DMS53 treated with DMSO at 0.1 percent for 48 hours (cell line): ENCODE data around the gene TRIOBP.
A peak's percentile ranks its signal among the peaks of the same experiment; 100 is the strongest.
"Not testable (repeated sequence)": the region's sequence is repeated elsewhere in the genome, so short reads cannot be mapped to it uniquely, and the experiment has no call there.

ENCODE experiments used
- DNase-seq: peaks from one replicate; lab custom pipeline; 2025; ENCODE audit not compliant: unreplicated experiment; lab: John Stamatoyannopoulos, UW

The TRIOBP gene

DNA sequence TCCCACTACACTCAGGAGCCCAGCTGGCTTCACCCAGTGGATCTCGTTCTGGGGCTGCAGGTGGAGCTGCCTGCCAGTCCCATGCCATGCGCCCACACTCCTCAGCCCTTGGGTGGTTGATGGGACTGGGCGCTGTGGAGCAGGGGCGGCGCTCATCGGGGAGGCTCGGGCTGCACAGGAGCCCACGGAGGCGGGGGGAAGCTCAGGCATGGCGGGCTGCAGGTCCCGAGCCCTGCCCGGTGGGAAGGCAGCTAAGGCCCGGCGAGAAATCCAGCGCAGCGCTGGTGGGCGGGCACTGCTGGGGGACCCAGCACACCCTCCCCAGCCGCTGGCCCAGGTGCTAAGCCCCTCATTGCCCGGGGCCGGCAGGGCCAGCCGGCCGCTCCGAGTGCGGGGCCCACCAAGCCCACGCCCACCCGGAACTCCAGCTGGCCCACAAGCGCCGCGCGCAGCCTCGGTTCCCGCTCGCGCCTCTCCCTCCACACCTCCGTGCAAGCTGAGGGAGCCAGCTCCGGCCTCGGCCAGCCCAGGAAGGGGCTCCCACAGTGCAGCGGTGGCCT is 21.0 kb downstream of the TRIOBP start:
- not testable (repeated sequence) for DNase-seq

DNA sequence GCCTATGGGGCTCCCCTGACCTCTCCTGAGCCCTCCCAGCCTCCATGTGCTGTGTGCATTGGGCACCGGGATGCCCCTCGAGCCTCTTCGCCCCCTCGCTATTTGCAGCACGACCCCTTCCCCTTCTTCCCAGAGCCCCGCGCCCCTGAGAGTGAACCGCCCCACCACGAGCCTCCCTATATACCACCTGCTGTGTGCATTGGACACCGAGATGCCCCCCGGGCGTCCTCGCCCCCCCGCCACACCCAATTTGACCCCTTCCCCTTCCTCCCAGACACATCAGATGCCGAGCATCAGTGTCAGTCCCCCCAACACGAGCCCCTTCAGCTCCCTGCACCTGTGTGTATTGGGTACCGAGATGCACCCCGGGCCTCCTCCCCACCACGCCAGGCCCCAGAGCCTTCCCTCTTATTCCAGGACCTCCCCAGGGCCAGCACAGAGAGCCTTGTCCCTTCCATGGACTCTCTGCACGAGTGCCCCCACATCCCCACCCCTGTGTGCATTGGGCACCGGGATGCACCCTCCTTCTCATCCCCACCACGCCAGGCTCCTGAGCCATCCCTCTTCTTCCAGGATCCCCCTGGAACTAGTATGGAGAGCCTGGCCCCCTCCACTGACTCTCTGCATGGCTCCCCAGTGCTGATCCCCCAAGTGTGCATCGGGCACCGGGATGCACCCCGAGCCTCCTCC is 28.8 kb downstream of the TRIOBP start:
- DNase-seq: no peak

- DNase-seq: no peak
These were observed 29.5 kb downstream of the TRIOBP start for GRCh38 chr22:37726241-37726887.

DNA sequence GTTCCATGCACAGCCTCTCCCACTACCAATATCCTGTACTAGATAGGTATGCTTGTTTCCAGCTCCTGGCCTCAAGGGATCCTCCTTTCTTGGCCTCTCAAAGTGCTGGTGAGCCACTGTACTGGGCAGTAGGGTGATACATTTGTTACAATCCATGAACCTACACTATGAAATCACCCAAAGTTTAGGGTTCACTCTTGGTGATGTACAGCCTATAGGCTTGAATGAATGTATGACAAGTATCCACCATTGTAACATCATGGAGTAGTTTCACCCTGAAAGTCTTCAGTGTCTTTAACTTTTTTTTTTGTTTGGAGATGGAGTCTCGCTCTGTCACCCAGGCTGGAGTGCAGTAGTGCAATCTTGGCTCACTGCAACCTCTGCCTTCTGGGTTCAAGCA is 31.8 kb downstream of the TRIOBP start:
- DNase-seq: no peak

- DNase-seq: peak; percentile 69
These were observed 35.1 kb downstream of the TRIOBP start for GRCh38 chr22:37731804-37732471.

- DNase-seq: no peak
These were observed 36.1 kb downstream of the TRIOBP start for GRCh38 chr22:37732699-37733607.

DNA sequence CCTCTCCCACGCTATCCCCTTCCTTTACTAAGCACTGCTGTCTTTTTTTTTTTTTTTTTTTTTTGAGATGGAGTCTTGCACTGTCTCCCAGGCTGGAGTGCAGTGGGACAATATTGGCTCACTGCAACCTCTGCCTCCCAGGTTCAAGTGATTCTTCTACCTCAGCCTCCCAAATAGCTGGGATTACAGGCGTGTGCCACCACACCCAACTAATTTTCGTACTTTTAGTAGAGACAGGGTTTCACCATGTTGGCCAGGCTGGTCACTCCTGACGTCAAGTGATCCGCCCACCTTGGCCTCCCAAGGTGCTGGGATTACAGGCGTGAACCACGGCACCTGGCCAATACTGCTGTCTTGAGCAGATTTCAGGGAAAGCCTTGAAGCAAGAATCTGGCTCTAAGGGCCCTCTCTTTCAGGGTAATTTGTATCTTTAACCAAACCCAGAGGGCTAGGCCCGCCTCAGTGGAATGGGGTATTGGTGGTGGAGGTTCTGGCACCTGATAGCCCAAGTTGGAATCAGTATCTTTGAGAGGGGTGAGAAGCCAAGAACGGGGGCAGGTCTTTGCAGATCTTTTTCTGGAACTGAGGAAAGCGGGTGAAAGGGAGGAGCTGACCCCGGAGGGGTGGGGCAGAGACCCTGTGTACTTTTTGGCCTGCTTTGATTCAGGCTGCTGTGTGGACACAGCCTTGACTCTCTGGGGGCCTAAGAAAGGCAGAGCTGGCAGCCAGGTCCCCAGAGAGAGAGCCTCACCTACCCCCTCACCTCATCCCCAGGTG is 37.0 kb downstream of the TRIOBP start:
- DNase-seq: no peak

DNA sequence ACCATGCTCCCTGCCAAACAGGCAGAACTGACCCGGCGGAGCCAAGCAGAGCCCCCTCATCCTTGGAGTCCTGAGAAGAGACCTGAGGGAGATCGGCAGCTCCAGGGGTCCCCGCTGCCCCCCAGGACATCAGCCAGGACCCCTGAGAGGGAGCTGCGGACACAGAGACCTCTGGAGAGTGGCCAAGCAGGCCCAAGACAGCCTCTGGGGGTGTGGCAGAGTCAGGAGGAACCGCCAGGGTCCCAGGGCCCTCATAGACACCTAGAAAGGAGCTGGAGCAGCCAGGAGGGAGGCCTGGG is 37.5 kb downstream of the TRIOBP start:
- no peak for DNase-seq

DNA sequence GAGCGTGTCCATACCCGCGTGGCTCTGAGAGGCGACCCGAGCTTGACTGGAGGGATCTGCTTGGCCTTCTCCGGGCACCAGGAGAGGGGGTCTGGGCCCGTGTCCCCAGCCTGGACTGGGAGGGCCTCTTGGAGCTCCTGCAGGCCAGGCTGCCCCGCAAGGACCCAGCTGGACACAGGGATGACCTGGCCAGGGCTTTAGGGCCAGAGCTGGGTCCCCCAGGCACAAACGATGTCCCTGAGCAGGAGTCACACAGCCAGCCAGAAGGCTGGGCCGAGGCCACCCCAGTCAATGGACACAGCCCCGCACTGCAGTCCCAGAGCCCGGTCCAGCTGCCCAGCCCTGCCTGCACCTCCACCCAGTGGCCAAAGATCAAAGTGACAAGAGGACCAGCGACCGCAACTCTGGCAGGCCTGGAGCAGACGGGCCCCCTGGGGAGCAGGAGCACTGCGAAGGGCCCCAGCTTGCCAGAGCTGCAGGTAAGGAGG is 38.2 kb downstream of the TRIOBP start:
- no peak for DNase-seq

DNA sequence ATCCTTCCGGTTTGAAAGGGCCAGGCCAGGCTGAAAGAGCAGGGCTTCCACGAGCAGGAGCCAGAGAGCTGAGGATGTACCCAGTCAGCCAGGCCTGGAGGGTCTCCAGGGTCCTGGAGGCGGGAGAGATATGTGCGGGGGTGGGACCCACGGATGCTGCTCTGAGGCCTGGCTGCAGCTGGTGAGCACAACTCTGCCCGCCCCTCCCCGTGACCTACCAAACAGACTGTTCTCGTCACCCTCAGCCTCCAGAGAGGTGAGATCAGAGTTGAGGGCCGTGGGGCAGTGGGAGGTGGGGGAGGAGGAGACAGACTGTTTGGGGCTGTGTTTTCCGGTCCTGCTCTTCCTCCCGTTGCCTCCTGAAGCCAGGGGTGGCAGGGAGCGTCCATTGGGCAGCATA is 42.2 kb downstream of the TRIOBP start:
- no peak for DNase-seq

DNA sequence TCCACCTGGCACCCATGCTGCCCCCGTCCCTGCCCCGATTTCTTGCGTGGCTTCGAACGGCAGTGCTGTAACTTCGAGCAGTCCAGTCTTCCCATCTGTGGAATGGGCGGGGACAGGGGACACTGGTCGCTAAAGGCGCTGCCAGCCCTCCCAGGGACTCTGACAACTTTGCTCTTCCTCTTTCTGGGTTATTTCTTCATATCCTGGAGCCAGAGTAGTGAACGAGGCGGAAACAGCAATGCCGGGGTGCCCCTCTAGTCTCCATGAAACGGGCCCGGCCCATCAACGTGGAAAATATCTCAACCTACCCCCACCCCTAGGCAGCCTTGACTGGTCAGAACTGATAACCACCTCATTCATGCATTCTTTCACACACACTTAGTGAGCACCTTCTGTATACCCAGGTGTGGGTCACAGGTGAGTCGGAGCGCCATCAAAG is 42.8 kb downstream of the TRIOBP start:
- no peak for DNase-seq

DNA sequence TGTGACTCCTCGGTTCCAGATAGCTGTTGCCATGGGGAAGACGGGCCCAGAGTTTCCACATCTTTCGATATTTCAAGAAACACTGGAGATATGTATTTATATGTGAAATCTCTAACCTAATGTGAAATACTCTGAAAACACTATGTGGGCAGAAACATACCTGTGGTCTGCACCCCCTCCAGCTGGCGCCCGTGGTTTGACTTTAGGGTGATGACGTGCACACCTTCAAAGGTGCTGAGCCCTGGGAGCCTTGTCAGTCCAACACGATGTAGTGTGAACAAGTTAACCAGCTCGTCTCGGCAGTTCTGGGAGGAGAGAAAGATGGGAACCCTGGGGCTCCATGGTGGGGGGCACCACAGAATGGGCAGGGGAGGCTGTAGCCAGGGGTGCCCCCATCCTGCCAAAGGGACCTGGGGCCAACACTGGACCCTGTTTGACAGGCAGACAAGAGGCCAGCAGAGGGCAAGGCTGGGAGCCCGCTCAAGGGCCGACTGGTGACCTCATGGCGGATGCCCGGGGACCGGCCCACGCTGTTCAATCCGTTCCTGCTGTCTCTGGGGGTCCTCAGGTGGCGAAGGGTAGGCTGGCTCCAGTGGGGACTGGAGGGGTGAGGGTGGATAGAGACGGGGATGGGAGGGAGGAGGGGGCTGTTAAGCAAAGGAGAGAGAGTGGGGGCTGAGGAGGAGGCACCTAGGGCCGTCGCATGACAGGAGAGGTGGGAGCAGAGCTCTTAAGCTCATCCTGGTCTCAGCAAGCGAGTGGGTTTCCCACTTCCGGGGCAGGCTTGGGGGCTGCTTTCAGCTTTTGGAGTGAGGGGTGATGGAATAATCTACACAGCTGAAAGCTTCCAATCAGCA is 43.8 kb downstream of the TRIOBP start:
- DNase-seq: no peak

- DNase-seq: peak; percentile 22
These were observed 44.5 kb downstream of the TRIOBP start for GRCh38 chr22:37741312-37741795.

- no peak for DNase-seq
These were observed 45.7 kb downstream of the TRIOBP start for GRCh38 chr22:37742376-37743171.

DNA sequence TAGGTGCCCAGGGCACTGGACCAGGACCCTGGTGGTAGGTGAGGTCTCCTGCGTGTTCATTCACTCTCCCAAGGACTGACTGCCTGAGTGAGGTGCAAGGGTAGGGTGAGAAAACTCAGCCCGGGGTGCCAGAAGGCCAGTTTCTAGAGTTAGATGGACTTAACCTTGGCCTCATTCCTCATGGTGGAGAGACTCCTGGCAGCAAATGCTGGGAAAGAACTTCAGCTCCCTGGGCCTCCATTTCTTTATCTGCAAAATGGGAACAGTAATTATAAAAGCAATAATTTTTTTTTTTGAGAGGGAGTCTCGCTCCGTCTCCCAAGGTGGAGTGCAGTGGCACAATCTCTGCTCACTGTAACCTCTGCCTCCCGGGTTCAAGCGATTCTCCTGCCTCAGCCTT is 47.7 kb downstream of the TRIOBP start:
- no peak for DNase-seq

GRCh38 chr22:37745548-37746365 is 48.9 kb downstream of the TRIOBP start:
- peak; percentile 37 for DNase-seq

GRCh38 chr22:37746366-37747079 is 49.7 kb downstream of the TRIOBP start:
- no peak for DNase-seq
